Fibroblast of mammary gland (primary cell): ENCODE data around the gene SLC6A11.

Experiments used
- DNase-seq: peaks from one replicate; pipeline ENCODE4 v3.0.0-alpha.2; 2010; ENCODE audit warnings: low read depth
- H3K4me3 ChIP-seq: 2 replicates; pipeline ENCODE4 v1.5.1; 2011; ENCODE audit warnings: low read depth, mild to moderate bottlenecking, low read length, moderate library complexity; ENCODE audit not compliant: control insufficient read depth
- CTCF ChIP-seq: conservative IDR thresholded peaks from 2 replicates; pipeline ENCODE4 v1.5.1; 2011; ENCODE audit warnings: low read depth, low read length, inconsistent platforms; ENCODE audit not compliant: control insufficient read depth, insufficient read depth

Gene SLC6A11

GRCh38 chr3:10786640-10787039 lies 29.4 kb upstream of the SLC6A11 start:
- H3K4me3 ChIP-seq: no peak overlapping the region
- TF ChIP-seq CTCF: no peak
- DNase-seq: no peak

GRCh38 chr3:10788451-10788850 lies 27.6 kb upstream of the SLC6A11 start:
- TF ChIP-seq CTCF: no peak
- H3K4me3 ChIP-seq: no peak overlapping the region
- no peak for DNase-seq

DNA sequence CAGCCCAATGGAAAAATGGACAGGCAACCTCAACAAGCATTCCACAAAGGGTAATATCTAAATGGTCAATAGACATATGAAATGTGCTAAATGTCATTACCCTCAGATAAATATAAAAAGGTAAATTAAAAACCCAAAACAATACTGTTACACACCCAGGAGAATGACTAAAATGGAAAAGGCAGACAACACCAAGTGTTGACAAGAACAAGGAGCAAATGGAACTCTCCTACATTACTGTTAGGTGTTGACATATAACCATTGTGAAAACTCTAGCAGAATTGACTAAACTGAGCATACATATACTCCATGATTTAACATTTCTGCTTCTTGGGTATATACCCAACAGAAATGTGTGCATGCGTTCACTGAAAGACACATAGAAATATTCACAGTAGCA lies 25.3 kb upstream of the SLC6A11 start:
- no peak for DNase-seq
- no peak for TF ChIP-seq CTCF

DNA sequence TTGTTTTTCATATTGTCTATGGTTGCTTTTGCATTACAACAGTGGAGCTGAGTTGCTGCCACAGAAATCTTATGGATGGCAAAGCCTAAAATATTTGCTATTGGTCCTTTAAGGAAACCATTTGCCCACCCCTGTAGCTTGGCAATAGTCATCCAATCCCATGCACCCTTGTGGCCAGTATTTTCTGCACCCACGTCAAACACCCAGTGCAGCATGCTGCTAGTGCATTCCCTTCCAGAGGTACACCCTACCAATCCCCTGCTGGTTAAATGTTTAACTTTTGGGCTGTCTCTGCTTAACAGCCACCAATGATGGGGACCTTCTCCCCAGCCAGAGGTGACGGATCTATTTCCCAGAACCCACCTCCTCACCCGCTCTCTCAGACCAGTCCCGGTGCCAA lies 23.8 kb upstream of the SLC6A11 start:
- TF ChIP-seq CTCF: no peak
- no peak overlapping the region for H3K4me3 ChIP-seq
- DNase-seq: no peak

More for the DNA sequence above, 25.3 kb upstream of the SLC6A11 start:
- no peak overlapping the region for H3K4me3 ChIP-seq

- DNase-seq: no peak
- no peak for TF ChIP-seq CTCF
- H3K4me3 ChIP-seq: no peak overlapping the region
These were observed 17.2 kb upstream of the SLC6A11 start for GRCh38 chr3:10798600-10799367.

GRCh38 chr3:10804183-10804648 lies 11.8 kb upstream of the SLC6A11 start:
- peak; percentile 29 for DNase-seq
- TF ChIP-seq CTCF: no peak
- H3K4me3 ChIP-seq: no peak overlapping the region

DNA sequence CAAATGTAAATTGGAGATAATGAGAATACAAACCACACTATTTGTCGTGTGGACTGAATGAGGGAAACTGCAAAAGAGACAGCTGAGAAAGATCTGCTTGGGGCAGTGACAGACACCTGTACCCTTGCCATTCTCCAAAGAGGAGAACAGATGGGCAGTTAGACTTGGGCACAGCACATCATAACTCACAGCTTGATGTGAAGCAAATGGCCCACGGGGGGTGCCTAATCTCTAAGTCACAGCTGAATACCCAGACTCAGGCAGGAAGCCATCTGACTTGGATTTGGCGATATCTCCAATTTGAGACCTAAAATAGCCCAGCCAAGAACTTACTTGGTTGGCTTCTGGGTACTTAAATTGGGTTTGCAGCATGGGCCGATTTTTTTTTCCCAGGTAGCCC lies 10.0 kb upstream of the SLC6A11 start:
- no peak for DNase-seq
- H3K4me3 ChIP-seq: no peak overlapping the region
- TF ChIP-seq CTCF: no peak
